SIG-M5 (cell line): ENCODE measurements around the gene SPATC1L.
"Not testable (repeated sequence)": the region's sequence is repeated elsewhere in the genome, so short reads cannot be mapped to it uniquely, and the experiment has no call there.

Source experiments
- DNase-seq: peaks from one replicate; lab custom pipeline; 2025; lab: John Stamatoyannopoulos, UW

The SPATC1L gene

DNA sequence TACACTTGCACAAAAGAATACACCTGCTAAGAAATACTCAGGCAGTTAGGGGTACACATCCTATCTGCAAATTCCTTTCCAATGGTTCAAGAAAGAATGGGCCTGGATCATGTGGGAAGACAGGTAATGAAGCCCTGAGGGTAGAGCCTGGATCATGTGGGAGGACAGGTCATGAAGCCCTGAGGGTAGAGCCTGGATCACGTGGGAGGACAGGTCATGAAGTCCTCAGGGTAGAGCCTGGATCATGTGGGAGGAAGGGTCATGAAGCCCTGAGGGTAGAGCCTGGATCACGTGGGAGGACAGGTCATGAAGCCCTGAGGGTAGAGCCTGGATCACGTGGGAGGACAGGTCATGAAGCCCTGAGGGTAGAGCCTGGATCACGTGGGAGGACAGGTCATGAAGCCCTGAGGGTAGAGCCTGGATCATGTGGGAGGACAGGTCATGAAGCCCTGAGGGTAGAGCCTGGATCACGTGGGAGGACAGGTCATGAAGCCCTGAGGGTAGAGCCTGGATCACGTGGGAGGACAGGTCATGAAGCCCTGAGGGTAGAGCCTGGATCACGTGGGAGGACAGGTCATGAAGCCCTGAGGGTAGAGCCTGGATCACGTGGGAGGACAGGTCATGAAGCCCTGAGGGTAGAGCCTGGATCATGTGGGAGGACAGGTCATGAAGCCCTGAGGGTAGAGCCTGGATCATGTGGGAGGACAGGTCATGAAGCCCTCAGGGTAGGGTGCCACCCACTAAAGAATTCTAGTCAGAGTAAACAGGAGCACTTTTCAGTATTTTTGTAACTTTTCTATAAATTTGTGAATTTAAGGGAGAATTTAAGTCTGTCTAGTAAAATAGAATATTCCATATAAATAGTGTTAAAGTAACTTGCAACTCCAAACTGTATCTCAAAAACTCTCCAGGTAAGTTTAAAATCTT is 16.9 kb upstream of the SPATC1L start:
- not testable (repeated sequence) for DNase-seq

DNA sequence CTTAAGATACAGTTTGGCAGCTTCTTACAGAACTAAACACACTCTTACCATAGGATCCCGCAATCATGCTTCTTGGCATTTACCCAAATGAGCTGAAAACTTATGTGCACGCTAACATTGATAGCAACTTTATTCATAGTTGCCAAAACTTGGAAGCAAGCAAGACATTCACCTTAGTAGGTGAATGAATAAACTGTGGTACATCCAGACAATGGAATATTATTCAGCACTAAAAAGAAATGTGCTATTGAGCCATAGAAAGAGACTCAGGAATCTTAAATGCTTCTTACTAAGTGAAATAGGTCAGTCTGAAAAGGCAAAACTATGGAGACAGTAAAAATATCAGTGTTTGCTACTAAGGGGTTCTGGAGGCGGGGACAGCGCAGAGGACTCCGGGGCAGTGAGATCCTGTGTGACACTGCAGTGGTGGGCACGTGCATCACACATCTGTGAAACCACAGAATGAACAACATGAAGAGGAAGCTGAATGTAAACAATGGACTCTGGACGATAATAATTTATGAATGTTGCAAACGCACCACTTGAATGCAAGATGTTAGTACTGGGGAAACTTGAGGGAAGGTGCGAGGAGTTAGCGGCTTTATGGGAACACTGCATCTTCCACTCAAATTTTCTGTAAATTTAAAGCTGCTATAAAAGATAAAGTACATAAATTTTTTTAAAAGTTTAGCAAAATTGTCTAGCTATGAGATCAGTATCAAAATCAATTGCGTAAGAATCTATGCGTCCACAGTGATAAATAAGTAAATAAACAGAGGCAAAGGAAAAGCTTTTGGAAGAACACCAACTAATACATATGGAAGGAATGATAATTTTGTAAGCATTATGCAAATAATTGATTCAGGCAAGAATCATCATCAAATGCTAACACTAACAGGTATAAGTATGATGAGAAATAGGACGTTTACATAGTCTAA is 15.4 kb upstream of the SPATC1L start:
- no peak for DNase-seq

- DNase-seq = no peak
Measured at GRCh38 chr21:46196733-46197132, 12.5 kb upstream of the SPATC1L start.

- no peak for DNase-seq
Measured at GRCh38 chr21:46195595-46196195, 11.4 kb upstream of the SPATC1L start.

GRCh38 chr21:46194374-46195334 is 10.4 kb upstream of the SPATC1L start:
- no peak for DNase-seq

- no peak for DNase-seq
Measured at GRCh38 chr21:46193829-46194373, 9.6 kb upstream of the SPATC1L start.

DNA sequence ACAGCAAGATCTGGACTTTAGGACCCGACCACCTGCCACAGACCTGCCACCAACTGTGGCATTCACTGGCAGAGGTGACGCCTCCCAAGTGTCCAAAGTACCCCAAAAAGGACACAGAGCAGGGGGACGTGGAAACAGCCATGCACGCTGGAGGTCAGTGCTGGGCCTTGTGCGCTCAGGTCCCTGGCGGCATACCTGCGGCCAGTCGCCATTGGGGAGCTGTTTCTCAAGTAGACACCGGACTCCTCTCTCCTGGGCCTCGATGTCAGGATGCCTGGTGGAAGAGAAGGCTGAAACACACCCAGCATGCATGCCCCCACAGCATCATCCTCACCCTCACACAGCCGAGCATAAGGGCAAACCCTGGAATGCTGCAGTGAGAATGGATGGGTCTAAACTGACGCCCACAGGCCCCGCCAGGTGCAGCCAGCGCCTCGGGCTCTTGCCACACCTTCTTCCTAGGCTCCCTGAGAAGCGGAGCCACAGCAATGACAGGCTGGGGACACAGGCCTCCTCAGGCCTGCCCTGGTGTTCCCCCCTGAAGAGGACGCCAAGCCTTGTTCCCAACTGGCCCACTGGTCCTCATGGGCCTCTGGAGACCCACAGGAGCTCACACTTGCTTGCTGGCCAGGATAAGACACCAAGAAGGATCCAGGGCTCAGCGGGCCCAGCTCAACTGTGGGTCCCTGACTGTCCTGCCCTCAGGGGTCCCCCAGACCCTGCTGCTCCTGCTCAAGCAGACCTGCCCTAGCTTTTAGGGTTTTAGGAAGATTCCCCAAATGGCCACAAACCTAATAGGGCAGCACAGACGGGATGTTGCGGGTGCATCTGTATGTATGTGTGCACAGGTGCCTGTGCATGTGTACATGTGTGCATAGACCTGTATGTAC is 7.7 kb upstream of the SPATC1L start:
- no peak for DNase-seq

DNA sequence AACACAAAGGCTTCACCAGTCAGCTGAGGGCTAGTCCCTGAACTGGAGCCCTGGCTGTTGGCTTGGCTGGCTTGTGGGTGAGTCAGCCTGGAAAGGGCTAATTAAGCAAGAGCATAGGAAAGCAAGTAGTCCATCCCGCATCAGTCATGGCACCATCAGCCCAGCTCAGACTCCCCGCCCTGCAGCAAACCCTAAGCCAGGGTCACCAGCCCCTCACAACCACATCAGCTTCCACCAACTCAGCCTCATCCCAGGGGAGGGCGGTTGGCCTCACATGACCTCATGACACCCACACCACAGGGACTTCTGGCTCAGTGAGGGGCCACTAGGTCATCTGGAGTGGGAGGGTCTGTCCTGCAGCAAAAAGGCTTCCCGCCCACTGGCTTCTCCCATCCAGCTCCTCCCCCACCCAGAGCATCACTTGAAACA is 7.0 kb upstream of the SPATC1L start:
- no peak for DNase-seq

DNA sequence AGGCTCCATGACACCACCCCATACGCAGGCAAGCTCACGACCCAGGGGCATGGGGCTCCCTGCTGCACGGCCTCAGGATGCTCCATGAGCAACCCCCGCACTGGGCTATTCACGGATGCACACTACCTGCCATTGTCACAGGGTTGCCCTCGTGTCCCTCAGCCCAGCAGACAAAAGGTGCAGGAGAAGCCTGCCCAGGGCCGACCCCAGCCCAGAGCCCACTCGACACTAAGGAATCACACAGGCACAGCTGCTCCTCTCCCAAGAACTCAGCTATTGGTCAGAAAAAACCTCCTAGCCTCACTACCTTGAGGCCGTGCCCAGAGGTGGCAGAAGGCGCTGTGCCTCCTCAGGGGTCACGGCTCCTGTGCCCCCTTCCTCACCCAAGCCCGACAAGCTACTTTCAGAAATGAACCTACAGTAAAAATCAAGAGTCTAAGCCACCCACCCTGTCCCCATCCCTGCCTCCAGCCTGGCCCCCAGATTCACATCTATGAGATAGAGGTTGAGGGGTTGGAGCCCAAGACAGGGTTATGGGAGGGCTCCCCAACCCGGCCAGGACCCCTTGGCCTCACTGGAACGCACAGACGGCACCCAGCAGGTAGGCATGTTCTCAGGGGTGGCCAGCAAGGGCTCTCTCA is 6.4 kb upstream of the SPATC1L start:
- DNase-seq = no peak

- DNase-seq = no peak
Measured at GRCh38 chr21:46189959-46190490, 5.8 kb upstream of the SPATC1L start.

DNA sequence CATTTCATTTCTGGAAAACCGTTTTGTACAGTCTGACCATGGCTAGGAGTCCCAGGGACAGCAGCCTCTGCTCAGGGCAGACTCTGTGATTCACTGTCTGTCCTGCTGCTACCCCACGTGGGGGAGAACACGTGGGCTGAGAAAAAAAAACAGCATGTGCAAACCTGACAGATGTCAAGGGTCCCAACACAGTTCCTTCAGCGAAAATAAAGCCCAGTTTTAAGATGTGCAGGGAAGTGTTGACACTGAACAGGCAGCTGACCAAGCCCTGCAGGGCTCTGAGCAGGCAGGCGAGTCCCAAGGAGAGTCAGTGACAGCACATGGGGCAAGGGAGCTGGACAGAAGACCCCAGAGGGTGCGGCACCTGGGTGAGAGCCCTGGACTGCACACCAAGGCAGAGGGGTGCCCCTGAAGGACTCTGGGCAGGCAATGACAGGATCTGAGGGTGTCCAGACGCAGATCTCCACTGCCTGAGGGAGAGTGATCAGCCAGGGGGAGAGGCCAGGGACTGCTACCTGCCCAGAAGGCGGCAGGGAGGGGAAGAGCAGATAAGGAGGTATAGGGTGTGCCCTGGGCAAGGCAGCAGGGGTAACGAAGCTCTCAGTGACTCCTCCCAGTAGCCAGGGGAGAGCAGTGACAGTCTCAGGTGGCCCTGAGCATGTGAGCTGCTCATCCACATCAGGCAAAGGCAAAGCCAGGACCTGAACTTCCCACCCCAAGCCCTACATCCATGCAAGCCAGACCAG is 5.1 kb upstream of the SPATC1L start:
- DNase-seq = no peak

DNA sequence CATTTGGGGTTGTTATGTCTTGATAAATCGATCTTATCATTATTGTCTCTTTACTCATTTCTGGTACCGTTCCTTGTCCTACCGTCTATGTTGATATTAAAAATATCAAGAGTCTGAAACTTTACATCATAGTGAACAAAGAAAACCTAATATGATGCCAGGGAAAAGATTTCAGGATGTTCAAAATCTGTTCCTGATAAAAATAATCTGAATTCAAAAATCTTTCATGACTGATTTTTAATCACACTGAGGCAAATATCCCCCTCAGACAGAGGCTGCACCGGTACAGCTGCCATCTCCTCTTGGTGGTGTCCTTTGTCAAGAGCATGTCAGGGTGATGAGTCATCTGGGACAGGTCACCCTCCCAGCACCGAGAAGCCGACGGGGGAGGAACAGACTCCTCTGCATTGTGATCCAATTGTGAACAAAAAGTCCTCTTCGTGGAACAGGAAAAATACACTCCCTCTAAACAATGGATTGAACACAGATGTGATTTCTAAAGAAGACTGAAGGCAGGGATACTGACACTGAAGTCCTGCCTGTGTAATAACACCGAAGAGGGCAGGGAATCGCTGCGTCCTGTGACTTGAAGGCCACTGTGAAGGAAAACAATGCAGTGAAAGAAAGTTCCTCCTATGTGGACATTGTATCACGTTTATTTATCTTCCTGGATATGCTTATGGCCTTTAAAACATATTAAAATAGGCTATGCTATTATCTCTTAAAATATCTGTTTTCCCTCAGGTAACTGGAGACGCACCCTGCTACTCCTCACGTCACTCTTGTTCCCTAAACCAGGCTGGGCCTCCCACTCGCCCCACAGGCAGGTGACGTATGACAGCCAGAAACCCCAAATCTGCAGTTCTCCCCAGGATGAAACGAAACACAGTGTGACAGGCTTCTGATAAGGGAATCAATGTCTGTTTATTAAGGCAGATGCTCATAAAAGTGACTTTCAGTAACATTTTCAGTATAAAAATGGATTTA is 4.3 kb upstream of the SPATC1L start:
- DNase-seq = no peak

- DNase-seq = no peak
Measured at GRCh38 chr21:46187814-46188213, 3.6 kb upstream of the SPATC1L start.

- DNase-seq = no peak
Measured at GRCh38 chr21:46187261-46187660, 3.0 kb upstream of the SPATC1L start.

GRCh38 chr21:46185716-46186115 is 1.5 kb upstream of the SPATC1L start:
- DNase-seq = no peak

GRCh38 chr21:46184625-46185555 is 631 bp upstream of the SPATC1L start:
- peak; percentile 85 for DNase-seq
